OCI-LY1 (cell line): ENCODE data around the gene HMGXB3.

Experiments used
- EZH2 ChIP-seq: fragments of 200-600 bp; sonication (generic), shearing (Covaris generic); IDR thresholded peaks from 2 replicates; pipeline ENCODE4 v1.8.0; 2017; ENCODE audit warnings: borderline replicate concordance, mixed run types, mild to moderate bottlenecking, antibody characterized with exemption, low read length, moderate library complexity, mixed read lengths
- TF ChIP-seq, protein P1 (sequence below): fragments of 200-600 bp; sonication (generic), shearing (Covaris generic); IDR thresholded peaks from 2 replicates; pipeline ENCODE4 v1.5.1; 2017; ENCODE audit warnings: mild to moderate bottlenecking, antibody characterized with exemption, low read length, moderate library complexity, mixed read lengths

DNA sequence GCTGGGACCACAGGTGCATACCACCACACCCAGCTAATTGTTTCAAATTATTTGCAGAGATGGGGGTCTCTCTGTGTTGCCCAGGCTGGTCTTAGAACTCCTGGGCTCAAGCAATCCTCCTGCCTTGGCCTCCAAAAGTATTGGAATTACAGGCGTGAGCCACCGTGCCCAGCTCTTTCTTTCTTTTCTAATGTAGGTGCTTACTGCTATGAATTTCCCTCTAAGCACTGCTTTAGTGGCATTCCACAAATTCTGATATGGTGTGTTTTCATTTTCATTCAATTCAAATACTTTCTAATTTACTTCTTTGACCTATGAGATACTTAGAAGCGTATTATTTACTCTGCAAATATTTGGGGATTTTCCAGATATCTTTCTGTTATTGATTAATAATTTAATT lies 14.9 kb downstream of the HMGXB3 start:
- TF ChIP-seq, protein P1, sequence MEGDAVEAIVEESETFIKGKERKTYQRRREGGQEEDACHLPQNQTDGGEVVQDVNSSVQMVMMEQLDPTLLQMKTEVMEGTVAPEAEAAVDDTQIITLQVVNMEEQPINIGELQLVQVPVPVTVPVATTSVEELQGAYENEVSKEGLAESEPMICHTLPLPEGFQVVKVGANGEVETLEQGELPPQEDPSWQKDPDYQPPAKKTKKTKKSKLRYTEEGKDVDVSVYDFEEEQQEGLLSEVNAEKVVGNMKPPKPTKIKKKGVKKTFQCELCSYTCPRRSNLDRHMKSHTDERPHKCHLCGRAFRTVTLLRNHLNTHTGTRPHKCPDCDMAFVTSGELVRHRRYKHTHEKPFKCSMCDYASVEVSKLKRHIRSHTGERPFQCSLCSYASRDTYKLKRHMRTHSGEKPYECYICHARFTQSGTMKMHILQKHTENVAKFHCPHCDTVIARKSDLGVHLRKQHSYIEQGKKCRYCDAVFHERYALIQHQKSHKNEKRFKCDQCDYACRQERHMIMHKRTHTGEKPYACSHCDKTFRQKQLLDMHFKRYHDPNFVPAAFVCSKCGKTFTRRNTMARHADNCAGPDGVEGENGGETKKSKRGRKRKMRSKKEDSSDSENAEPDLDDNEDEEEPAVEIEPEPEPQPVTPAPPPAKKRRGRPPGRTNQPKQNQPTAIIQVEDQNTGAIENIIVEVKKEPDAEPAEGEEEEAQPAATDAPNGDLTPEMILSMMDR: no peak
- no peak for TF ChIP-seq EZH2
